ENCODE results near the gene HPSE. TPM values are rescaled to one million over a fixed set of nuclear protein-coding genes. Genes with fewer than 3 reads are reported as not detected.

Gene HPSE
- total RNA-seq, 4 donors from 2014 or later = 3.6 to 12.5 (median 8.5) TPM

DNA sequence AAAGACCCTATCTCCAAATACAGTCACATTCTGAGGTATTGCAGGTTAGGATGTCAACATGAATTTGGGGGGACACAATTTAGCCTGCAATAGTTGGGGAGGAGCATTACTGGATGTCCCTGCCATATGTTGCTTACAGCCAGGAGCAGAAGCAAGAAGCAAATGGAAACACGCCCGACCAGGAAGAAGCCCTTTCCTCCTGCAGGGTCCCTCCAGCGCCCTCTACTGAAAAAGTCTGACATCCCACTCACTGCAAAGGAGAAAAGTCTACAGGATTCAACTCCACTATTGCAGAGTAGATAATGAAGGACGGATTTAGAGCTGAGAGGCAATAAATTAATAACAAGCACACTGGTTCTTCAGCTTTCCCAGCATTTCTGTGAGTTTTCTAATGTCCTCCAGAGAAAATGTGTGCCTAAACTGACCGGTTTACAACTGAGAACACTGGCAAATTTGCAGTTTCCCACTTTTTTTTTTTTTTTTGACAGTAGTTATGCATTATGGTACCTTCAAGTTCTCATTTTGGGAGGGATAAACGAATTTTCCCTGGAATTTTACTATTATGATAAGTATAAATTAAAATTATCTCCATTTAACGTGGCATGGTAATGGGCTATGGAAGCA, 81.8 kb downstream of the HPSE start:
- no peaks in the 10 kb centered on the region for H3K27me3 ChIP-seq
- TF ChIP-seq POLR2A (IDR thresholded peaks at IDR 0.05) = no peak
- TF ChIP-seq, protein P1, sequence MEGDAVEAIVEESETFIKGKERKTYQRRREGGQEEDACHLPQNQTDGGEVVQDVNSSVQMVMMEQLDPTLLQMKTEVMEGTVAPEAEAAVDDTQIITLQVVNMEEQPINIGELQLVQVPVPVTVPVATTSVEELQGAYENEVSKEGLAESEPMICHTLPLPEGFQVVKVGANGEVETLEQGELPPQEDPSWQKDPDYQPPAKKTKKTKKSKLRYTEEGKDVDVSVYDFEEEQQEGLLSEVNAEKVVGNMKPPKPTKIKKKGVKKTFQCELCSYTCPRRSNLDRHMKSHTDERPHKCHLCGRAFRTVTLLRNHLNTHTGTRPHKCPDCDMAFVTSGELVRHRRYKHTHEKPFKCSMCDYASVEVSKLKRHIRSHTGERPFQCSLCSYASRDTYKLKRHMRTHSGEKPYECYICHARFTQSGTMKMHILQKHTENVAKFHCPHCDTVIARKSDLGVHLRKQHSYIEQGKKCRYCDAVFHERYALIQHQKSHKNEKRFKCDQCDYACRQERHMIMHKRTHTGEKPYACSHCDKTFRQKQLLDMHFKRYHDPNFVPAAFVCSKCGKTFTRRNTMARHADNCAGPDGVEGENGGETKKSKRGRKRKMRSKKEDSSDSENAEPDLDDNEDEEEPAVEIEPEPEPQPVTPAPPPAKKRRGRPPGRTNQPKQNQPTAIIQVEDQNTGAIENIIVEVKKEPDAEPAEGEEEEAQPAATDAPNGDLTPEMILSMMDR (IDR thresholded peaks at IDR 0.05) = peak; percentile 51 to 76 (median 64)
- peaks cover 3 to 71% (median 22%) of the 10 kb centered on the region in 3 donors for H3K4me1 ChIP-seq
- 31 to 41% methylated on average over 7 of the region's 7 CpGs for WGBS, 2 donors
- no peaks in the 10 kb centered on the region for H3K36me3 ChIP-seq
- DNase-seq = peak; percentile 23
- H3K4me3 ChIP-seq = no peak overlapping the region
- H3K9me3 ChIP-seq = no peaks in the 10 kb centered on the region
- peak overlapping the region in 2 of 4 donors; percentile 52 to 68 for H3K27ac ChIP-seq
- intact Hi-C loops (cut with DNase I) = no loop called here

- peaks cover 3 to 68% (median 17%) of the 10 kb centered on the region in 3 donors for H3K4me1 ChIP-seq
- H3K36me3 ChIP-seq = no peaks in the 10 kb centered on the region
- no peak overlapping the region for H3K4me3 ChIP-seq
- H3K27me3 ChIP-seq = no peaks in the 10 kb centered on the region
- 41 to 69% methylated on average over 2 of the region's 2 CpGs for WGBS, 2 donors
- DNase-seq = no peak
- H3K27ac ChIP-seq = peak overlapping the region in 3 of 4 donors; percentile 39 to 68 (median 52)
- intact Hi-C loops (cut with DNase I) = no loop called here
- no peaks in the 10 kb centered on the region for H3K9me3 ChIP-seq
- TF ChIP-seq, protein P1 (IDR thresholded peaks at IDR 0.05) = no peak
- no peak for TF ChIP-seq POLR2A (IDR thresholded peaks at IDR 0.05)
Observed at GRCh38 chr4:83251447-83251830, 83.2 kb downstream of the HPSE start.

DNA sequence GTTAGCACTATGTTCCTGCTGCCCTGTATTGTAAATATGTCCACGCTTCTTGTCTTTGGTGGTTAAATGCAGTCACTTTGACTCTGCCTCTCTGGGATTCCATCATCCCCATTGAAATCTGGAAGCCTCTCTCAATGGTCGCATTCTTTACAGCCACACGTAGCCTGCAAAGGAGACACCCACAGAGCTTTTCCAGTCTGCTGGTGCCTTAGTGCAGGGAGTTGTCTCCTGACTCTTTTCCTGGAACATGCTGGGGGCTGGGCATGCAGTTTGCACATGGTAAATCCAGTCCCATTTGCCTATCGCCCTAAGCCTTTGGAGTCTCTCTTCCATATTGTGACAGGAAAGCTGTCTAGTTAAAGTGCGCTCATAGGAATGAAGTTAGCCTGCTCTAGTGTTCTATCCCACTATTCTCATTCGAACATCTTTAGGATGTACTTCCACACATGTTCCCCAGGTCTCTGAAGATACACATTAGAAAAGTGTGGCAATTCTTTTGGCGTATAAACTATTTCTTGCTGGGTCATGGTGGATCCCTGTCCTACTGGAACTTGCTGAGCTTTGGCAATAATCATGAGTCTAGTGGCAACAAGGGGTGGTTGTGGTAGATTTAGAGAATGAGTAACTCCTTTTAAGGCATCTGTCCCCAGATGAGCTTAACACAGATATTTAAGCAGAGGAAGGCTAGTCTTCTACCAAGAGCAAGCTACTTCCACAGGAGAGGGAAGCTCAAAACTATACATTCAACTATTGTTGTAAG, 83.8 kb downstream of the HPSE start:
- H3K27me3 ChIP-seq = no peaks in the 10 kb centered on the region
- intact Hi-C loops (cut with DNase I) = no loop called here
- 63 to 94% methylated on average over 7 of the region's 7 CpGs for WGBS, 2 donors

GRCh38 chr4:83248486-83248885, 86.2 kb downstream of the HPSE start:
- peak overlapping the region in 3 of 4 donors; percentile 37 to 83 (median 61) for H3K27ac ChIP-seq
- DNase-seq = no peak
- TF ChIP-seq POLR2A (IDR thresholded peaks at IDR 0.05) = no peak
- no peak overlapping the region for H3K4me3 ChIP-seq
- 62 to 77% methylated on average over 3 to 5 of the region's 5 CpGs for WGBS, 2 donors
- H3K4me1 ChIP-seq = peaks cover 3 to 54% (median 5%) of the 10 kb centered on the region in 3 donors
- no peaks in the 10 kb centered on the region for H3K36me3 ChIP-seq
- intact Hi-C loops (cut with DNase I) = no loop called here
- no peaks in the 10 kb centered on the region for H3K27me3 ChIP-seq
- H3K9me3 ChIP-seq = no peaks in the 10 kb centered on the region

More for the DNA sequence above, 83.8 kb downstream of the HPSE start:
- Histone ChIP-seq H3K4me3 (no peak overlapping the region), H3K4me1 (peaks cover 3 to 62% (median 11%) of the 10 kb centered on the region in 3 donors), H3K9me3 (no peaks in the 10 kb centered on the region), H3K36me3 (no peaks in the 10 kb centered on the region), H3K27ac (peak overlapping the region in 3 of 4 donors; percentile 39 to 68 (median 52))
- TF ChIP-seq, protein P1 (IDR thresholded peaks at IDR 0.05) = no peak
- no peak for TF ChIP-seq POLR2A (IDR thresholded peaks at IDR 0.05)
- no peak for DNase-seq

DNA sequence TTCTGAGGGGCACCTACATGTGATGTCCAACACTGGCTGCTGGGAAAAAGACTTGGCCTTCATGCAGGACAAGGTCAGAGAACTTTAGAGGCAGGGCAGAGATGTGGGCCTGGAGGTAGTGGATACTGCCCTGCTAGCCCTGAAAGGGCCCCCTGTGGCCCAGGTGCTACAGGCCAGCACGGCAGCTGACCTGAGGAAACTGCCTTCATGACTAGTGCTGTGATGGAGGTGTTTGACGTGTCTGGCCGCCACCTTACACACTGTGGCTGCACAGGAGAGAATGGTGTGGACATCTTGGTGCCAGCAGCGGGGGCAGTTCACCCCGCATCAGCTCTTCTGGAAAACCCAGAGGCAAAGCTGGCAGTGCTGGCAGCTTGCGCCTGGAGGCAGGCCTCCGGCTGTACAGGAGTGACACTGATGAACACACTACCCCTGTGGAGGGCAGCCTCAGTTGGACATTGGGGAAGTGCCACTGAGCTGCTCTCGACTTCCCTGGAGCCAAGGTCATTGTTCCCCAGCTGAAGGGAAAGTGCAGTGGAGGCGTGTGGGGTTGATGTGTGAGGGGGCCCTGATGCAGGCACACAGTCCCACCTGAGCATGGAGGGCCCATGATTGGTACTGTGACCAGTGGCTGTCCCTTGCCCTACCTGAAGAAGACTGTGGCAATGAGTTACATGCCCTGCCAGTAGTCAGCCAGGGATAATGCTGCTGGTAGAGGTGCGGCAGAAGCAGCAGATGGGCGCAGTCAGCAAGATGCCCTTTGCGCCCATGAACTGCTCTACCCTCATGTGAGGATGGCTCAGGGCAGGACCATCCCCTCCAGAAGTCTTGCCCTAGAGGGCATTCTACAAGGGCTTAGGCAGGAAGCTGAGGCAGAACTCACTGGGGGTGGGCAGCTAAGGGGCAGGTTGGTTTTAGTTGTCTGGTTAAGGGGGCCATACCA, 87.0 kb downstream of the HPSE start:
- peak overlapping the region in 3 of 4 donors; percentile 37 to 83 (median 61) for H3K27ac ChIP-seq
- H3K36me3 ChIP-seq = no peaks in the 10 kb centered on the region
- H3K4me1 ChIP-seq = peaks cover 3 to 46% (median 5%) of the 10 kb centered on the region in 3 donors
- no peaks in the 10 kb centered on the region for H3K27me3 ChIP-seq
- WGBS, 2 donors = 39 to 95% methylated on average over 3 to 4 of the region's 12 CpGs
- no peak for DNase-seq
- H3K9me3 ChIP-seq = no peaks in the 10 kb centered on the region
- H3K4me3 ChIP-seq = no peak overlapping the region
- TF ChIP-seq, protein P1 (IDR thresholded peaks at IDR 0.05) = no peak
- no peak for TF ChIP-seq POLR2A (IDR thresholded peaks at IDR 0.05)
- intact Hi-C loops (cut with DNase I) = no loop called here
